NCI-H2107 treated with DMSO at 0.1 percent for 48 hours (cell line): ENCODE data around the gene DNAH17.
A peak's percentile ranks its signal among the peaks of the same experiment; 100 is the strongest.

Experiments
- DNase-seq: peaks from one replicate; lab custom pipeline; 2025; ENCODE audit not compliant: unreplicated experiment; lab: John Stamatoyannopoulos, UW

Gene DNAH17

DNA sequence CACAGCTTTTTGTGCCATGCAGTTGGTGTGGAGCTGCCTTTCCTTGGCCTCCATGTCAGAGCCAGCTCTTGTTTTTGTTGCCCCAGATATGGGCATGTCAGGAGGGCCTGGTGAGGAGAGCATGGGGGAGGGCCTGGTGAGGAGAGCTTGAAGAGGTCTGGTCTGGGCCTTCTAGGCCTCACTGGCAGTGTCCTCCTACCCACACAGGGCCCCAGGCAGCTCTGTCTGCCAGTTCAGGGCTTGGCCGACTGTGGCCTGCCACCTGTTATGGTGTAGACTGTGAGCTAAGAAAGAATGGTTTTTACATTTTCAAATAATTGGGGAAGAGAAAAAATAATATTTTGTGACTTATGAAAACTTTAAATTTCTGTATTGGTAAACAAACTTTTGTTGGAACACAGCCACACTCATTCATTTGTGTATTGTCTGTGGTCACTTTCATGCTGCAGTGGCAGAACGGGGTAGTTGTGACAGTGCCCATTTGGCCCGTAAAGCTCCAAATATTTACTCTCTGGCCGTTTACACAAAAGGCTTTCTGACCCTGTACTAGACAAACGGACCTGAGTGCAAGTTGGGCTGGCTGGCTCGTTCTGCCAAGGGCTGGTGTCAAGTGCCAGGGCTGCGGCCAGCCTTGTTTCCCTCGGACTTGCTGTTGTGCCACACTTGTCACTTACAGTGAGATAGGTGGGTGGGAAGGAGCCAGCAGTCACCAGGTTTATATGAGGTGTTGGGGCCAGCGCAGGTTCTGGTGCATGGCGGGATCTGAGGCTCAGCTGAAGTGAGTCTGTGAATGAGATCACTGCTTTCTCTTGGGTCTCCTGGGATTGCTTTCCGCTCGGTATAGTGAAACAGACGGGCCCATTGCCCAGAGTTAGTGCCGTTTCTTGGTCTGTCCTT lies 180.5 kb downstream of the DNAH17 start:
- peak; percentile 69 for DNase-seq

DNA sequence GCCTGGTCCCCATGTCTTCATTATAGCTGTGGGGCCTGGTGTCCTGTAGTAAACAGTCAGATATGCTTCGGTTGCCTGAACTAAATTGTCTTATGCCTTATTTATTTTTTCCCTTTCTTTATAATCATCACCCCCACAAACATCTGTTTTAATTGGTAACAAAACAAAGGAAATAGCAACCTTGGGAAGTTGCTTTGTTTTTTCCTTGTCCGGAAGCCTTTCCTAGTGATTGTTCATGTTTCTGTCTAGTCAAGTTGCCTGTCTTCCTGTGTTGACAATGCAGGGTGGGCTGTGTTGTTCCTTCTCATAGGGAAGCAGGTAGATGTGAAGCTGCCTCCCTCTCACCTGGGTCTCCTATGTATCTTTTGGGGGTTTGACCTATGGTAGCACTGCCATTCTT lies 182.0 kb downstream of the DNAH17 start:
- no peak for DNase-seq

DNA sequence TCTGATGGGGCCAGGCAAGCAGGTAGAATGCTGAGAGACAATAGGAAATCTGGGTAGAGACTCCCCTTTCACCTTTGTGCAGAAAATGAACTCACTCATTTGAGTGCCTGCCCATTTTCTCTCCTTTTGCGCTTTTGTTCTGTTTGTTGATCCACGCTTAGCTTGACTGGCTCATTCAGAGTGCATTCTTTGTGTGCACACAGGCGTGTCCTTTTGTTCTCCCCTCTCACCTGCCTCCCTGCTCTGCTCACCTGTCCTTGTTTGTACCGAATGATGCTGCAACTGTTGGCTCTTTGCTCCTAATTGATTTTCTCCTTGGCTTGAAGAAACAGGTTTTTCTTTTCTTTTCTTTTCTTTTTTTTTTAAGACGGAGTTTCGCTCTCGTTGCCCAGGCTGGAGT lies 183.0 kb downstream of the DNAH17 start:
- peak; percentile 98 for DNase-seq

DNA sequence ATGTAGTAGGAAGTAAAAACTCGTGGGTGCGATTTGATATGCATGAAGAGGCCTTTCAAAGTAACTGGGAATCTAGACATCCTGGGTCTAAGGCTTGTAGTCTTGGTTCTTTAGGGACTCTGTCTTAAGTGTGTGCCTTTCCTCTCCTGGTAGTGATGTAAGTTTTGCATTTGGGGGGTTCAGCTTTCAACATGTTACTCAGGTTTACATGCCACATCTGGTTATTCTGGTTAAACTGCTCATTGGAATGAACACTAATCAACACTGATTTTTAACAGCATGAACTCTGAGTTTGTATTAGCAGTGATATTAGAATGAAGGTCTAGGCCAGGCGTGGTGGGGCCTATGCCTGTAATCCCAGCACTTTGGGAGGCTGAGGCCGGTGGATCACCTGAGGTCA lies 183.6 kb downstream of the DNAH17 start:
- DNase-seq, result no peak

DNA sequence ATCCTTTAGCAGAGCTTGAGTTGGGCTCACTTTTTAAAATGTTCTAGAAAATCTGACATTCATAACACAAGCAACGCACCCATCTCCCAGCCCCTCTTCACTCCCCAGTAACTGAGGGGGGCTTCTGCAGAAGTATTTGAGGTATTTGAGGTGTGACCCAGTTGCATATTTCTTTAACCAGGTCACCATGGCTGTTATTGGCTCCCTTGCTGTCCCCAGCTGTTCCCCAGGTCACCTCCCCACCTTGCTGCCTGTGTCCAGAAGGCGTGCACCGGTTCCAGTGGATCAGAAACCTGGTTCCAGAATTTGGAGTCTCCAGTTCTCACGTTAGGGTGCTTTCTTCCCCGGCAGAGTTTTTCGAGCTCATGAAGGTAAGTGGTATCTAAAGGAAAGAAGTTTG lies 184.9 kb downstream of the DNAH17 start:
- DNase-seq, result no peak

DNA sequence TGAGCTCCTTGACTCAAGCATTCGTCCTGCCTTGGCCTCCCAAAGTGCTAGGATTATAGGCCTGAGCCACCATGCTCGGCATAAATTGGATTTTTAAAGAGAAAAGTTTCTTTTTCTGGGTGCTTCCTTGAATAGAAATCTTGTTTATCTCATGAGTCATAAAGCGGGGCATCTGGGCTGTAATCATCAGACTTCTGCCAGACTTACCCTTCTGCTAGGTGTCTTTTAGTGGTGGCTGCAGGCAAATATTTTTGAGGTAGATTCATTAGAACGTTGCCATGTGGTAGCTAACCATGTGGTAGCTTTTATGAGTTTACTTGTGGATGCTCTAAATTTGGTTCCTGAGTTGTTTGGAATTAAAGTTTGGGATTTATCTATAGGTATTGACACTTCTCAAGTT lies 185.4 kb downstream of the DNAH17 start:
- no peak for DNase-seq

DNA sequence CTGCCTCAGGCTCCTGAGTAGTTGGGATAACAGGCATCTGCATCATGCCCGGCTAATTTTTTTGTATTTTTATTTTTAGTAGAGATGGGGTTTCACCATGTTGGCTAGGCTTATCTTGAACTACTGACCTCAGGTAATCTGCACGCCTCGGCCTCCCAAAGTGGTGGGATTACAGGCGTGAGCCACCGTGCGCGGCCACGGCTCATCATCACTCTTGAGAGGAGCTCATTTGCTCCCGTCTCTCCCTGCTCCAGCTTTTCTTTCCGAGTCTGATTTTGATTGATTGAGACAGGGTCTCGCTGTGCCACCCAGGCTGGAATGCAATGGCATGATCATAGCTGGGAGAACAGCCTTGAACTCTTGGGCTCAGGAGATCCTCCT lies 186.2 kb downstream of the DNAH17 start:
- no peak for DNase-seq

DNA sequence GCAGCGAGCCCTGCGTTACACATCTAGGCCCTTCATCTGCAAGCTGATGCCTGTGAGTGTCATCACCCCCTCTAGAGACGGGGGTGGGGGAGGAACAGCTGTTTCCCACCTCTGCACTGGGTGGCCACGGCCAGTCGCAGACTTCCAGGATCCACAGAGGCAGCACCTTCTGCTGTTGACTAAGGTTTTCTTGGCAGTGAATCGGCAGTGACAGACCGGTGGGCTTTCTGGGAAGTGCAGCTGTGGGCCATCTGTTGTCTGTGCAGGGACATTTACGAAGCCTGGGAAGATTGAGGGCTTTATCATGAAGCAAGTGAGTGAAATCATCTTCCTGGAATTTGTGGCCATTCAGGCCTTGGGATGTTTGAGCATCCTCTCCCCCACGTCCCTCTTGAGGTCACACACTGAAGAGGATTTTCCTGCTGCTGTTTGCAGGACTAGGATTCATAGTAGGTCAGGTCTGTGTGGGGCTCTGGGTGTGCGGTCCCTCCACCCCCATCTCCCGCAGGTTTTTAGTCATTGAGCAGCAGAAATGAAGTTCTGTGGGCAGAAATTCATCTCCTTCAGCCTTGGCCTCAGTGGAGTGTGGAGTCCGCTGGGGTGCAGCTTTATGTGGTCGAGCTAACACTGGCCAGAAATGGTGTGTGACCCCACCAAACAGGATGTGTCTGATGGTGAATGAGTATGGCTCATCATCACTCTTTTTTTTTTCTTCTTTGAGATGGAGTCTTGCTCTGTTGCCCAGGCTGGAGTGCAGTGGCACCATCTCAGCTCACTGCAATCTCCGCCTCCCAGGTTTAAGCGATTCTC lies 186.8 kb downstream of the DNAH17 start:
- peak; percentile 59 for DNase-seq

DNA sequence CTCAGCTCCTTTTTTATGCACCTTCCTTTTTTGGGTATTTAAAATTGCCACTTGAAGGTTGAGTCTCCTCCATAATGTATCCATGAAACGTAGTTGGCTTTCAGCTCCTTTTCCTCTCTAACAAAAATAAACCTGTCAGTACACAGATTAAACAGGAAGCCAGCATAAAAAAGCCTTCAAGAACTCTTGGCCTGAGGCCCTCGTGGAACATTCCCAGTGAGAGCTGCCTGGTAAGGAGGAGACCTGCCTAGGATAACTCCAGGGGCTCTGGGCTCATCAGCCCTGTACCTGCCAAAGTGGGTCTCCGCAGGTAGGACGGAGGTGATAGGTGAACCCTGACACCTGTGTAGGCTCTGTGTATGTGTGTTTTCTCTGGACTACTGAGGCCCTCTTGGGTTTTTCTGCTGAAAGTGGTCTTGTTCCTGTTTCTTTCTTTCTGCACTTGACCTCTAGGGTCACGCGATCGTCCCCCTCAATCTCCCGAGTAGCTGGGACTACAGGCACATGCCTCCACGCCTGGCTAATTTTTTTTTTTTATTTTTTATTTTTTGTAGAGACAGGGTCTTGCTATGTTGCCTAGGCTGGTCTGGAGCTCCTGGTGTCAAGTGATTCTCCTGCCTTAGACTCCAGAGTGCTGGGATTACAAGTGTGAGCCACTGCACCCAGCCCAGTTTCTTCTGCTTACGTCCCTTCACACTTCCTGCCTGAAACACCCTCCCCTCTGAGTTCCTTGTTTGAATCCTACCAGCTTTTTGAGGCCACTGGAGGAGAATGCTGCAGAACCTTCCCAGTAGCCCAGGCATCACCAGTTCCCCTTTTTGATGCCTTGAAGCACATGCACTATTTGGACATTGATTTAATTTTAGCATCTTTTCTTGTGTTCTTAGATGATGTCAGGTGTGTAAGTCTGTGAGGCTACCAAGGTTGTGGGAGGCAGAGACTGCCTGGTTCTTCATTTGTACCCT lies 188.9 kb downstream of the DNAH17 start:
- DNase-seq, result no peak

DNA sequence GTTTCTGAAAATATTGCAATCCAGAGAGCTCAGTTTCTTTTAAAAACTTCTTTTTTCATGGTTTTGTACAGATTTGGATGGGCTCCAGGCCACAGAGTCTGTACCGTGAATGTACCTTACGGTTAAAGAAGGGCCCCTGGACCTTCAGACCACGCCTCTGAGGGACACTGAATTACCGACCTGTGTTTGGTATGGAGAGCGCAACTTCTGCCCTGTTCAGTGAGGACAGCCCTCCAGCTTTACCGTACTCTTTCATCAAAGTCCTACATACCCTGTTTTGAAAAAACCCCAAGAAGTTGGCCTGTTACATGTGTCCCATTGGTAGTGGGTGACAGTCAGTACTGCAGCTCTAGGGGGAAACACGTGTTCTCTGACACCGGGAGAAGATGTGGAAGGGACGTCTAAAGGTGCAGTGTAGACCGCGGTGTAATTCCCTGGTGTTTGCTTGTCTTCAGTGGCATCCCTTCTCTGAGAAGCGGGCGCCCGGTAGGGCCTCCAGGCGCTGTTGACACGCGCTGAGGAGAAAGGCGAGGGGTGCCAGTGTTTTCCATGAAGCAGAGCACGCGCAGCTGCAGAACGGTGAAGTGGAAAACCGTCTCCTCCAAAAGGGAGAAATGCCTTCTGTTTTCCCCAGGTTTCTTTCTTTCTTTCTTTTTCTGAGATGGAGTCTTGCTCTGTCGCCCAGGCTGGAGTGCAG lies 192.6 kb downstream of the DNAH17 start:
- DNase-seq, result no peak

DNA sequence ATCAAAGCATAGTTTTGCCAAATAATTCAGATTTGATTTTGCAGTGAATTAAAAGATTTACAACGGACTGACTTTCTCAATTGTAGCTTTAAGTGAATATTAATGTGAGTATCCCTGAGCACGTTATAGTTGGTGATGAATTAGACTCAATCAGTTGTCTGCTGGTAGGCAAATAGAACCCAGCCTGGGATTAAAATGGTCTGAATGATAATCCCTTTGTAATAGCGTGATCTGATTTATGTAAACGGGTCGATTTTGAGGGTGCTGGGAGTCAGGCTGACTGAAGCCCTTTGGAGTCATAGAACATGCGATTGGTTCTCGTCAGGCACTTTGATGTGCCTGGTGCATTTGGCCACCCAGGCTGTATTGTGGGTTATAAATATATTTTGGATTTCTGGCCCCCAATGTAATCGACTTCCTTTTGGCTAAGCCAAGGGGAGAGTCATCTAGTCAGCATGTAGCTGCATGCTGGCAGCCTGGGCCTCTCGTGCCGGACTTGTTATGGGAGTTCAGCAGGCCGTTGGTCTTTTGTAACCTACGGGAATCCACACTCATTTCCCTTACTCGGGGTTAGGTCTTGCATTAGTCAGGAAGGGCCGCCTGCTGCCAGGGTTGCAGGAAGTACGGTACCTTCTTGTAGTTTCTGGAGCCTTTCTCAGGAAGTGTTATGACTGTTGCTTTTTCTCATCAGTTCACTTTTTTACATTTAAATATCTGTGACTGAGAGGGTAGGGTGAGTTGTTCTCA lies 193.3 kb downstream of the DNAH17 start:
- no peak for DNase-seq

DNA sequence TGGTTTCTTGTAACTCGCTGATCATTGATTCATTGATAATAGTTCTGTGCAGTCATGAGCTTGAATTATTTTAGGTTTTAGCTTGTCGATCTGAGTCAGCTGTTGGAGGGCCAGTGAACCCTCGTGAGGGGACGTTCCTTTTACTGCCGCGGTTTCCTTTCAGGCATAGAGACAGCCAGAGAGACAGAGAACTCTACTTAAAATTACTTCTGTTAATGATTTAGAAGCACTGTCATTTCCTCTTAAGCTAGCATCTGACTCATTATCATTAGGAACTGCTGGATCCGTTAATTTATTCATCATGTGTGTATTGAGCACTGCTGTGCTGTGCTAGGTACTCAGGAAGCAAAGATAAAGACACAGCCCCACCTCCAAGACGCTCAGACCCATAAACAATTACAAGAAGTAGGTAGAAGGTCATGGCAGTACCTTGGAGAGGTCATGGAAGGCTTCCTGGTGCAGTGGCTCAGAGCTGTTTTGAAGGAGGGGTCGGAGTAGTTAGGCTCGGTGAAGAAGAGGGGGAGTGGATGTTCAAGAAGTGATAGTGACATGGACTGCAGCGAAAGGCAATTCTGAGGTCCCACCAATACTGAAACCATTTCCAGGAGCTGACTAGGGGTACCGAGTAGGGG lies 195.5 kb downstream of the DNAH17 start:
- no peak for DNase-seq

DNA sequence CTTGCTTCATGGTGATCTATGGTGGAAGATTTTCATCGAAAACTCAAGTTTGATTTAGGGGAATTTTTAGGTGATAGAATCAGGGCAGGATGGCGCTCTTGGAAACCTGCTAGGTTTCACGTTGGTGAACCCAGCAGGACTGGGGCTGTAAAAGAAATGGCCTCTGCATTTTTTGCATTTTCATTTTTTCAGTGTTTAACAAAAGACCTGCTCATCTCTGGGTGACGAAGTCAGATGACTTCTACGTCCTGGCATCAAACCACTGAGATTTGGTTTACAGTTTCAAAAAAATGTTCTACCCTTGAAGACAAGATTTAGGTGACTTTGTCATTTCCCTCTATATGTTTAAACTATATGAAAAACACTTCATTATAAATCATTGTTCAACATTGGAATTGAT lies 196.8 kb downstream of the DNAH17 start:
- DNase-seq, result no peak

DNA sequence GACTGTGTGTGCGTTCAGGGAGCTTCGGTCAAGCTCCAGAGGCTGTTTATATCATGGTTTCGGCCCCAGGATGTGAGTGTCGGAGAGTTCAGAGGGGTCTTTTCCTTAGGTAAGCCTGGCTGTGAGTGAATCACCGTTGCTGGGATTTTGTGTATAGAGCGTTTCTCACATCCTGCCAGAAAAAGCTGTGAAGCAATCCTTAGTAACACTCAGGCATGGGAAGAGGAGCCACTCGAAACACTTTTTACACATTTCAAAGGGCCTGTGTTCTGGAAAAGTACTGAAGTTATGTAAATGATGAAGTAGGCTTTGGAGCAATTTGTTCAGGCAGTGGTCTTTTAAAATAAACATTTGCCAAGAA lies 198.1 kb downstream of the DNAH17 start:
- no peak for DNase-seq

DNA sequence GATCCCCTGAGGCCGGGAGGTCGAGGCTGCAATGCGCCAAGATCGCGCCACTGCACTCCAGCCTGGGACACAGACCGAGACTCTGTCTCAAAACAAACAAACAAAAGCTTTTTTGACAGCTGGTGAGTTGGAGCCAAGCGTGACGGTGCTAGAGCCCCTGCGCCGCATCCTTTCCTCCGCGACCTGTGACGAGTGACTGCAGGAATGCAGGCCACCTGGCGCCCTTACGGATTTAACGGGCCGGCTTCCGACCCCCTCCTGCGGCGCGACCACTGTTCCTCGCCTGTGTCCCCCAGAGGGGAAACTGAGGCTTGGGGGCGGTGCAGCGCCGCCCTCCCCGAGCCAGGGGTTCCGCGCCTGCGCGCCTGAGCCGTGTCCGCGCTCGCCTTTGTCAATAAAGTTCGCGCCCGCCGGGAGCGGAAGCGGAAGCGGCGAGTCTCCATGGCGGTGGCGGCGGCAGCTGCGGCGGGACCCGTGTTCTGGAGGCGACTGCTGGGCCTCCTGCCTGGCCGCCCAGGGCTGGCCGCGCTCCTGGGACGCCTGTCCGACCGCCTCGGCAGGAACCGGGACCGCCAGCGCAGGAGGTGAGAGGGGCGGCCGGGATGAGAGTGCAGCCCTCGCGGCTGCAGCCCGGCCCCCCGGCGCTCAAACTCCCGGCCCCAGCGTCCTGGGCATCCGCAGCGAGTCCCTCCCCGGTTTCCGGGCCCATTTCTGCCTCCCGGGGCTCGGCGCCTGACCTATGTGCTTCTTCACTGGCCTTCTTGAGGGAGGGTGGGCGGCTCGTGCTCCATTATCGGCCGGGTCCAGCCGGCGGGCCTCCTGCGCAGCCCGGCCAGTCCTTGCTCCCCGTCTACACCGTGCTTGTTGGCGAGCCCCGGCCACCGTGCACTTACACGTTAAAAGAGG lies 198.7 kb downstream of the DNAH17 start, which contains the start of gene PGS1:
Gene PGS1 (plus strand): TSS at position 425 of the 906 bp plus-strand sequence. CDS start 17 bp downstream, at position 442.
- DNase-seq, result no peak

DNA sequence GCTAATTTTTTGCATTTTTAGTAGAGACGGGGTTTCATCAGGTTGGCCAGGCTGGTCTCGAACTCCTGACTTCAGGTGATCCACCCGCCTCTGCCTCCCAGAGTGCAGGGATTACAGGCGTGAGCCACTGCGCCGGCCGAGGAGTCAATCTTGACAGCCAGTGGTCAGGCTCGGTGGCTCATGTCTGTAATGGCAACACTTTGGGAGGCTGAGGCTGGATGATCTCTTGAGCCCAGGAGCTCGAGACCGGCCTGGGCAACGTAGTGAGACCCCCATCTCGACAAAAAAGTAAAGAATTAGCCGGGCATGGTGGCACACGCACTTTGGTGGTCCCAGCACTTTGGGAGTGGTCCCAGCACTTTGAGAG lies 199.4 kb downstream of the DNAH17 start:
- no peak for DNase-seq

DNA sequence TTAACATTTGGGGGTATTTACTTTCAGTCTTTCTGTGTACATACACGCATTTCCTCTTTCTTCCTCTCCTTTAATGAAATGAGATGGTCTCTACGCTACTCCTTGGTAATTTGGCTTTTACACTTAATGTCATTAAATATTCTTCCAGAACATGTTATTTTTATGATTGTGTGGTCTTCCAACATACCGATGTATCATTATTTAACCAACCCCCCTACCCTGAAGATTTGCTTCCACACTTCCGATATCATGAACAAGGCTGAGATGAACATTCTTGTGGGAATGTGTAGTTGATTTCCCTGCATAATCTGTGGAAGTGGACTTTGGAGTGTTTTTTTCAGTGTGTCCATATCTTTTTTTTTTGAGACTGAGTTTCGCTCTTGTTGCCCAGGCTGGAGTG lies 201.0 kb downstream of the DNAH17 start:
- no peak for DNase-seq

DNA sequence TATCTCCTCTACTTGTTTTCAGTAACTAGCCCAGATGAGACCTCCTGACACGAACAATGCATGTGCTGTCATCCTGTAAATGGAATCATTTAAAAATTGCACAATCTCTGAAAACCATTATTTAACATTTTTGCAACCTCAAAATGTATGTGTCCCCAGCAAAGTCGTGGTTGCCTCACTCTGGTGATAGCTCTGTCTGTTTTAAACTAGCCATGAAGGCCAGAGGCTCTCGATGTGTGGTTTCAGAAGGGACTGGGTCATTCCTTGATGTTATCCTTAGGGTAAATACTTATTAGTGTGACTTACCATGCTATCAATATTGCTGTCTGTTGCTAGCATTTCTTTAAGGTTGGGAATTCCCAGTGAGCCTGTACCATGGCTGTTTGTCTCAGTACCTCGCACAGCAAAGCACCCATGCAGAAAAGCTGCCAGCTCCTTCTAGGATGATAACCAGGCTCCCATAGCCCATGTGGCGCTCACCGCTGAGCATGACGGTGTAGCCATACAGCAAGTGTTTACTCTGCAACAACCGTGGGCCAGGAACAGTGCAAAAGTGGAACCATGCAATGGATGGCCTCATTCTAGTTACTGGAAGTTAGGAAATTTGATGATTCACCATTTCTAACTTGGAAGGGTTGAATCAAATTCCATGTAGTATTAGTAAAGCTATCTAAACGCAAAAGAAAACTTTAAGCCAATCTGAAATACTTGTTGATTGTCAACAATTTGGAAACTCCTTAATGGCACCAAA lies 201.6 kb downstream of the DNAH17 start:
- DNase-seq, result no peak
